ENCODE results near the gene INTS2. TPM values are rescaled to one million over a fixed set of nuclear protein-coding genes. Genes with fewer than 3 reads are reported as not detected.

INTS2 gene
- total and polyA plus RNA-seq, 2 donors (not counting 1 experiment from before 2014, with no cell fraction given), result 3.5 to 19.5 TPM

DNA sequence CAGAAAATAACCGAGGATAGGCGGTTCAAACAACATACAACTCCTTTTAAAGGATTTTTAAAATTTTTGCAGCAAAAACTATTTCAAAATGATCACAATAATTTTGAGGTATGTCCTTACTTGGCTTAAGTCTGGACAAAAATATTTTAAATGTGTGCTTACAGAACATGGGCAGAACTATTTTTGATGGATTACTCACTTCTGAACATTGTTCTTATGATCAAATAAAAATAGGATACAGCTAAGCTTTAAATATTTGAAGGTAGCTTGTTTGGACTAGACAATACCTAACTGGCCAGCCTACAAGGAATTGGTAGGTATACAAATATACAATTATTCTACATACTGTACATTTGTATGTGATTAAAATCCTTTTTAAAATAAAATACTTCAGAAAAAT, 14.3 kb upstream of the INTS2 start:
- ATAC-seq (ENCODE audit: low read depth), result no peak
- no peak overlapping the region for H3K27ac Mint-ChIP-seq
- WGBS (ENCODE audit: insufficient coverage), result no CpG with 5 or more reads among the region's 2 CpGs

DNA sequence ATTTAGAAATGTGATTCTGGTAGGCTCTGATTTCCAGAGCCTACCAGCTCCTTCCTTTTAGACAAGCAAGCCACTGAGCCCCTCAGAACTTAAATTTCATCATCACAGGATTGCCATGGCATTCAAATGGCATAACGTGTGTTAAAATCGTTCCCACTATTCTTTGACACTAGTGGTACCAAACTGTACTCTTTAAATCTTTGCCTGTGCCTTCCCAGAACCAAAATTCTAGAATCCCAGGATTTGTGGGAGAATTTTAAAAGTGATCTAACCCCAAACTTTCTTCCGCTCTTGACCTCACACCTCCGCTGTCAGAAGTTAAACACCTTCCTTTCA, 287 bp upstream of the INTS2 start:
- ChIA-PET CTCF (no interaction called here), POLR2A (no interaction called here)
- H3K9ac ChIP-seq (ENCODE audit: low read length), result peak overlapping the region; percentile 79
- H4K20me1 ChIP-seq (ENCODE audit: control insufficient read depth, insufficient read depth, low read length, poor library complexity, severe bottlenecking), result no peaks in the 10 kb centered on the region
- H3K4me3 Mint-ChIP-seq, result peak overlapping the region; percentile 97
- H2AFZ ChIP-seq (ENCODE audit: insufficient read depth, low read depth, low read length, poor library complexity, severe bottlenecking), result peak overlapping the region; percentile 79
- H3K27ac Mint-ChIP-seq, result peak overlapping the region; percentile 96
- whole genome bisulfite sequencing (ENCODE audit: insufficient coverage), result 100% methylated on average over 1 of the region's 4 CpGs
- H3K27me3 Mint-ChIP-seq, result peaks cover 8% of the 10 kb centered on the region
- H3K27ac ChIP-seq (ENCODE audit: low read length in 2 of 2), result peak overlapping the region; percentile 72 to 77
- peak overlapping the region; percentile 78 to 94 (median 87) for H3K4me3 ChIP-seq (ENCODE audit: control extremely low read depth in 1 of 5, extremely low read depth in 1 of 5, insufficient read depth in 1 of 5, low read depth in 2 of 5, low read length in 4 of 5)
- H3K27me3 ChIP-seq (replicated peaks in 1 of 4; ENCODE audit: control extremely low read depth in 1 of 4, control insufficient read depth in 3 of 4, insufficient read depth in 4 of 4, low read length in 3 of 4), result no peaks in the 10 kb centered on the region
- peaks cover 2 to 8% of the 10 kb centered on the region in 2 experiments for H3K36me3 ChIP-seq (replicated peaks in 1 of 2; ENCODE audit: control extremely low read depth in 1 of 2, control insufficient read depth in 1 of 2, extremely low read depth in 1 of 2, insufficient read depth in 2 of 2, low read length in 1 of 2)
- H3K9me3 ChIP-seq (ENCODE audit: control extremely low read depth in 1 of 3, control insufficient read depth in 2 of 3, insufficient read depth in 1 of 3, low read length in 2 of 3), result no peaks in the 10 kb centered on the region
- peak overlapping the region; percentile 72 for H3K4me2 ChIP-seq (replicated peaks; ENCODE audit: low read depth, low read length, poor library complexity, severe bottlenecking)
- no peak for TF ChIP-seq EZH2 (IDR thresholded peaks at IDR 0.05; ENCODE audit: borderline replicate concordance, insufficient read depth, low read depth, low read length, poor library complexity, severe bottlenecking)
- TF ChIP-seq, protein P1, sequence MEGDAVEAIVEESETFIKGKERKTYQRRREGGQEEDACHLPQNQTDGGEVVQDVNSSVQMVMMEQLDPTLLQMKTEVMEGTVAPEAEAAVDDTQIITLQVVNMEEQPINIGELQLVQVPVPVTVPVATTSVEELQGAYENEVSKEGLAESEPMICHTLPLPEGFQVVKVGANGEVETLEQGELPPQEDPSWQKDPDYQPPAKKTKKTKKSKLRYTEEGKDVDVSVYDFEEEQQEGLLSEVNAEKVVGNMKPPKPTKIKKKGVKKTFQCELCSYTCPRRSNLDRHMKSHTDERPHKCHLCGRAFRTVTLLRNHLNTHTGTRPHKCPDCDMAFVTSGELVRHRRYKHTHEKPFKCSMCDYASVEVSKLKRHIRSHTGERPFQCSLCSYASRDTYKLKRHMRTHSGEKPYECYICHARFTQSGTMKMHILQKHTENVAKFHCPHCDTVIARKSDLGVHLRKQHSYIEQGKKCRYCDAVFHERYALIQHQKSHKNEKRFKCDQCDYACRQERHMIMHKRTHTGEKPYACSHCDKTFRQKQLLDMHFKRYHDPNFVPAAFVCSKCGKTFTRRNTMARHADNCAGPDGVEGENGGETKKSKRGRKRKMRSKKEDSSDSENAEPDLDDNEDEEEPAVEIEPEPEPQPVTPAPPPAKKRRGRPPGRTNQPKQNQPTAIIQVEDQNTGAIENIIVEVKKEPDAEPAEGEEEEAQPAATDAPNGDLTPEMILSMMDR (IDR thresholded peaks at IDR 0.05), result no peak
- DNase-seq (no peak), ATAC-seq (ENCODE audit: low read depth) (no peak)
- intact Hi-C loops (cut with micrococcal nuclease), result no loop called here
- peaks cover 15 to 18% of the 10 kb centered on the region in 2 donors for H3K4me1 ChIP-seq (ENCODE audit: control insufficient read depth in 2 of 2, insufficient read depth in 2 of 2, low read length in 2 of 2)
- H3K79me2 ChIP-seq (ENCODE audit: control insufficient read depth, insufficient read depth, low read length), result peaks cover 16% of the 10 kb centered on the region
- no peaks in the 10 kb centered on the region for H3K9me3 Mint-ChIP-seq (ENCODE audit: insufficient read depth)
- H3K4me1 Mint-ChIP-seq, result peaks cover 24% of the 10 kb centered on the region

More for the DNA sequence above, 14.3 kb upstream of the INTS2 start:
- H2AFZ ChIP-seq (ENCODE audit: insufficient read depth, low read depth, low read length, poor library complexity, severe bottlenecking), result no peak overlapping the region
- H4K20me1 ChIP-seq (ENCODE audit: control insufficient read depth, insufficient read depth, low read length, poor library complexity, severe bottlenecking), result no peaks in the 10 kb centered on the region
- H3K4me3 Mint-ChIP-seq, result no peak overlapping the region
- ChIA-PET POLR2A (interaction anchor here (0.6 kb wide), 1 partner anchor 41 kb away, joined by 6 read pairs; no protein-coding TSS in a partner anchor), CTCF (no interaction called here)
- H3K4me3 ChIP-seq (ENCODE audit: control extremely low read depth in 1 of 5, extremely low read depth in 1 of 5, insufficient read depth in 1 of 5, low read depth in 2 of 5, low read length in 4 of 5), result no peak overlapping the region
- H3K27me3 ChIP-seq (replicated peaks in 1 of 4; ENCODE audit: control extremely low read depth in 1 of 4, control insufficient read depth in 3 of 4, insufficient read depth in 4 of 4, low read length in 3 of 4), result no peaks in the 10 kb centered on the region
- H3K4me1 ChIP-seq (ENCODE audit: control insufficient read depth in 2 of 2, insufficient read depth in 2 of 2, low read length in 2 of 2), result no peaks in the 10 kb centered on the region
- H3K27me3 Mint-ChIP-seq, result no peaks in the 10 kb centered on the region
- no peaks in the 10 kb centered on the region for H3K79me2 ChIP-seq (ENCODE audit: control insufficient read depth, insufficient read depth, low read length)
- intact Hi-C loops (cut with micrococcal nuclease), result no loop called here
- H3K9ac ChIP-seq (ENCODE audit: low read length), result no peak overlapping the region
- DNase-seq, result no peak
- TF ChIP-seq, protein P1 (IDR thresholded peaks at IDR 0.05), result no peak
- no peak for TF ChIP-seq EZH2 (IDR thresholded peaks at IDR 0.05; ENCODE audit: borderline replicate concordance, insufficient read depth, low read depth, low read length, poor library complexity, severe bottlenecking)
- H3K36me3 ChIP-seq (replicated peaks in 1 of 2; ENCODE audit: control extremely low read depth in 1 of 2, control insufficient read depth in 1 of 2, extremely low read depth in 1 of 2, insufficient read depth in 2 of 2, low read length in 1 of 2), result peaks cover 5 to 23% of the 10 kb centered on the region in 2 experiments
- H3K4me1 Mint-ChIP-seq, result no peaks in the 10 kb centered on the region
- H3K4me2 ChIP-seq (replicated peaks; ENCODE audit: low read depth, low read length, poor library complexity, severe bottlenecking), result no peak overlapping the region
- no peaks in the 10 kb centered on the region for H3K9me3 ChIP-seq (ENCODE audit: control extremely low read depth in 1 of 3, control insufficient read depth in 2 of 3, insufficient read depth in 1 of 3, low read length in 2 of 3)
- H3K9me3 Mint-ChIP-seq (ENCODE audit: insufficient read depth), result no peaks in the 10 kb centered on the region
- no peak overlapping the region for H3K27ac ChIP-seq (ENCODE audit: low read length in 2 of 2)

Data from B cell (primary cell).